HG03095 (cell line): Measurements from ENCODE around the gene NTN3.

Experiments used
- ATAC-seq: cut with Tn5 transposase; IDR thresholded peaks from one replicate; pipeline ENCODE4 v1.9.1; 2021; ENCODE audit warnings: moderate library complexity; ENCODE audit not compliant: unreplicated experiment

Gene NTN3

GRCh38 chr16:2512735-2513404 lies 41.8 kb downstream of the NTN3 start:
- no peak for ATAC-seq

- ATAC-seq = peak; percentile 55
These were observed 42.6 kb downstream of the NTN3 start, which contains the start of gene ATP6V0C for GRCh38 chr16:2513405-2514332. TSS of gene ATP6V0C (plus strand) at chr16:2513952. CDS start at chr16:2514104, 152 bp downstream.

- no peak for ATAC-seq
These were observed 43.5 kb downstream of the NTN3 start for GRCh38 chr16:2514333-2515179.

- ATAC-seq = no peak
These were observed 44.2 kb downstream of the NTN3 start for GRCh38 chr16:2515180-2515851.

- no peak for ATAC-seq
These were observed 45.5 kb downstream of the NTN3 start for GRCh38 chr16:2516391-2517240.

GRCh38 chr16:2517954-2518605 lies 47.0 kb downstream of the NTN3 start:
- no peak for ATAC-seq

- ATAC-seq = no peak
These were observed 48.0 kb downstream of the NTN3 start for GRCh38 chr16:2518823-2519710.

- no peak for ATAC-seq
These were observed 48.6 kb downstream of the NTN3 start for GRCh38 chr16:2519711-2520080.

- ATAC-seq = no peak
These were observed 49.1 kb downstream of the NTN3 start, which contains the start of gene AMDHD2 for GRCh38 chr16:2520097-2520783. TSS of gene AMDHD2 (plus strand) at chr16:2520371. CDS start at chr16:2520459, 88 bp downstream.

- ATAC-seq = no peak
These were observed 49.9 kb downstream of the NTN3 start for GRCh38 chr16:2520784-2521531.
